NCI-H146 treated with DMSO at 0.1 percent for 48 hours (cell line): ENCODE results near the gene PYCR2.
"Not testable (repeated sequence)": the region's sequence is repeated elsewhere in the genome, so short reads cannot be mapped to it uniquely, and the experiment has no call there.

Experiments
- DNase-seq: peaks from one replicate; lab custom pipeline; 2025; ENCODE audit not compliant: unreplicated experiment; lab: John Stamatoyannopoulos, UW

The PYCR2 gene

DNA sequence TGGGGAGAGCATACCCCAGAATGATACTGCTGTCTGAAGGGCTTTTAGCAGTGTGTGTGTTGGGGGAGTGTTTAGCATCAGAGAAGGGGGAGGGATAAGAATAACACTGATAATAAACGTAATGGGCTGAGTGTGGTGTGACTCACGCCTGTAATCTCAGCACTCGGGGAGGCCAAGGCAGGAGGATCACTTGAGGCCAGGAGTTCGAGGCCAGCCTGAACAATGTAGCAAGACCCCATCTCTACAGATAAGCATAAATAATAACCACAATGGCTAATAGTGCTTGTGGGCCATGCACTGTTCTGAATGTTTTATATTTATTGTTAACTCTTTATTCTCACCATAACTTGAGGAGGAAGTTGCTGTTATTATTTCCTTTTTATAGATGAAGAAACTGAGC is 19.5 kb upstream of the PYCR2 start:
- no peak for DNase-seq

DNA sequence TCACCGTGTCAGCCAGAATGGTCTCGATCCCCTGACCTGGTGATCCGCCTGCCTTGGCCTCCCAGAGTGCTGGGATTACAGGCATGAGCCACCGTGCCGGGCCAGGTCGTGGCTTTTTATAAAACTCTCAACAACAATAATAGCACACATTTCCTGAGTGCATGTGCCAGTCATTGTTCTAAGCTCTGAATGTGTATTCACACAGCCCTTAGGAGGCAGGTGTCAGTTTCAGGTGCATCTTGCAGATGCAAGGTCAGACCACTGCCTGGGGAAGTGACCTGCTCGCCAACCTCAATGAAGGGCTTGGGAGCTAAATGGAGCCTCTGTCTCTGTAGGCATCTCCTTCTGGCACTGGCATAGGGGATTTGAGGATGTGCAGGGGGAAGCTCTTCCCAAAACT is 18.5 kb upstream of the PYCR2 start:
- DNase-seq = peak; percentile 31

DNA sequence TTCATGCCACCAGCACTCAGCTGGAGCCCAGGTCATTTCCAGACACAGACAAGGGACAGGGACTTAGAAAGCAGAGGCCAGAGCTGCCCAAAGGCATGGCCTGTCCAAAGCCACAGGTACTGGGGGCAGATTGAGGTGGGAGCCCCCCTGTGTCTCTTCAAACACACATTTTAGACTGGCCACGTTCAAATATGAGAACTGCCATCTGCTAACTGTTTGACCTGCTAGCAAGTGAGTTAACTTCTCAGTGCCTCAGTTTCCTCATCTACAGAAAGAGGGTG is 17.8 kb upstream of the PYCR2 start:
- DNase-seq = no peak

DNA sequence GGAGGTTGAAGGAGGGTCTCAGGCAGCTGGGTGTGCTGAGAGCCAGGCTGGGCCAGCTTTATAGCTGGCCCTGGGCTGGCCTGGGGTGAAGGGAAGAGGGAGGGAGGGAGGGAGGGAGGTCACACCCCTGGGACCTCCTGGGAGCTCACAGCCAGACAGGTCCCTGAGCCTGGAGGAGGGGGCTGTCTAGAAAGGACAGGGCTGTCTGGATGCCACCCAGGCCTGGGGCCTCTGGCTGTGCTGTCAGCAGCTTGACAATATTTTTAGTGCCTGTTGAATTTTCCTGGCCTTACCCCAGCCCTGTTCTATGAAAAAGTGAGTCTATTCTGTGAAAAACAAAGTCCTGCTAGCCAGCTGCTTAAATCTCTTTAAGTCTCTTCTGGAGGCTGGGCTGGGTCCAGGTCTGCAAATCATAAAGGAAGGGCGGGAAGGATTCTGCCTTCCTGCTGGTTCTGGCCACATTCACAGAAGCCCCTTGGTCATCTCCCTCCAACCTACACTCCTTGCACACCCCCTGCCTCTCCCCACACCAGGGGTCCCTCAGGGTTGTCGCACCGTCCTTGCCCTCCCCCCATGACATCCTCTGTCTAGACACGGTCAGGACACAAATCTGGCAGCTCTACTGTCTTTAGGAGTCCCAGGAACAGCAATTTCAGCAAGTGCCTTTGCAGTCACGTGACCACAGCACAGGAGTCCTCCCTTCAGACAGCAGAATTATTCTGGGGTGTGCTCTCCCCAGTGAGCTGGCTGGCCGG is 17.3 kb upstream of the PYCR2 start, which contains the start of gene LEFTY2:
Gene LEFTY2, minus strand, starts transcription at position 34 of the 755 bp plus-strand sequence. CDS start 80 bp downstream, outside the sequence.
- no peak for DNase-seq

DNA sequence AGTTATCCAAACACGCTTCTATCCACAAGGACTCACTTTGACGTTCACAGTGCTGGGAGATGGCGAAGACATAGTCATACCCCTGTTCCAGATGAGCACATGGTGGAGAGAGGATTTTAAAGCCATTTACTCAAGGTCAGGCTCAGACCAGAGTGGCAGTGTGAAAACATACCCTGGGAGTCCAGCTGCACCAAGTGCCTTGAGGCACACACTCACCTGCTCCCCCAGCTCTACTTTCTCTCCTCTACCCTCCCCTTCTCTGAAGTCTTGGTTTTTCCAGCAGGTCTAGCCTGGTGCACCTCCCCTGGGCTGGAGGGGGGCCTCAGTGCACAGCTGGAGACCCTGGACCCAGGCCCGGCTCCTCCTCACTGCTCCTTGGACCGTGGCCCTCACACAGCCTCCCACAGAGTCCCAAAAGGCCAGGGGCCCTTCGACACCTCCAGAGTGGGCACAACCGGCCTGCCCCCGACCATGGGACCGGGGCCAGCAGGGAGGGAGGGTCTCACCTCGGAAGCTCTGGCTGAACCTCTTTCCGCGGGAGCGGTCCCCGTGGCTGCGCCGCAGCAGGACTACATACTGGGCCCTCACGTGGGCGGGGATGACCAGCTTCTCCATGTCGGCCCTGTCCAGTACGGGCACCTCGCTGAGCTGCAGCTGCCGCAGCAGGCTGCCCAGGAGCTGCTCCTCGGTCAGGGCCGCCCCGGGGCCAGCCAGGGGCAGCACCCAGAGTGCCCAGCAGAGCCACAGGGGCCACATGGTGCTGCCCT is 16.5 kb upstream of the PYCR2 start:
- no peak for DNase-seq

DNA sequence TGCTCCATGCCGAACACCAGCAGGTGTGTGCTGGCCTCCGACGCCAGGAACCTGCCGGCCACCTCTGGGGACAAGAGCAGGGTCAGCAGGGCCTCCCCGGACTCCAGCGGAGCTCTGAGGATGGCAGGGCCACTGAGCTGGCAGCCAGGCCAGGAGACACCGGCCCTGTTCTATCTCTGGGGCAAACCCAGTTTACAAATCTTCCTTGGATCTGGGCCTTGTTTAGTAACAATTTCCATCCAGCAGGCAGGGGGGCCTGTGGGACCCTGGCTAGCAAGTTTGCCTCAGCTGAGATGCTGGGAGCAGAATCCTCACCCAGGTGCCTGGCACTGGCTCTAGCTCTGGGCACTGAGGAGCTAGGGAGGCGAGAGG is 15.9 kb upstream of the PYCR2 start:
- not testable (repeated sequence) for DNase-seq

DNA sequence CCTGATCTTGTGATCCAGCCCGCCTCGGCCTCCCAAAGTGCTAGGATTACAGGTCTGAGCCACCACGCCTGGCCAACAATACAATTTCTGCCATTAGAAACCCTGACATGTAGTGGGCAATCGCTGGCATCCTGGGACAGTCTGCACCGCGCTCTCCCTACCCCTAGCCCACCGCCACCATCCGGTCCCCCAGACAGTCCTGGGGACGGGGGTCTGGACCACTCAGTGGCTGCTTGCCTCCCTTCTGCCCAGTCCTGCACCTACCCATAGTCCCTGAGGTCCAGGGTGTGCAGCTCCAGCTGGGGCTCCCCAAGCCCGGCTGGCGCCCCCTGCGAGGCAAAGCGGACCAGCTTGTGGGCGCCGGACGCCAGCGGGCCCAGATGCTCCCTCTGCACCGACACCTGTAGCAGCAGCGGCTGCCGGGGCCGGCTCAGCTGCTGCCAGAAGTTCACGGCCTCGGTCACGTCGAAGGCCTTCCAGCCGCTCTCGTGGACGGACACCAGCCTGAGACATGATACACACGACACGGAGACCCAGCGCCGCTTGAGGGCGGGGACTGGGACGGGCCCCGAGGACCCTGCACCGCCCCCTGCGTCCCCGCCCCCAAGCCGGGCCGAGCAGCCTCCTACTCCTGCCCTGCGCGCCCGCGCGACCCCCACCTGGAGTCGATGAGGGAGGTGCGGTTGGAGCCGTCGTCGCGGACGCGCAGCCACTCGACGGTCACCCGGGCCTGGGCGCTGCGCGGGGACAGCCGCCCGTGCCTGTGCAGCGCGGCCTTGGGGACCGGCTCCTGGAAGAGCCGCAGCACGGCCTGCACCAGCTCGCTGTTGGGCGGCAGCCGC is 15.3 kb upstream of the PYCR2 start:
- not testable (repeated sequence) for DNase-seq

DNA sequence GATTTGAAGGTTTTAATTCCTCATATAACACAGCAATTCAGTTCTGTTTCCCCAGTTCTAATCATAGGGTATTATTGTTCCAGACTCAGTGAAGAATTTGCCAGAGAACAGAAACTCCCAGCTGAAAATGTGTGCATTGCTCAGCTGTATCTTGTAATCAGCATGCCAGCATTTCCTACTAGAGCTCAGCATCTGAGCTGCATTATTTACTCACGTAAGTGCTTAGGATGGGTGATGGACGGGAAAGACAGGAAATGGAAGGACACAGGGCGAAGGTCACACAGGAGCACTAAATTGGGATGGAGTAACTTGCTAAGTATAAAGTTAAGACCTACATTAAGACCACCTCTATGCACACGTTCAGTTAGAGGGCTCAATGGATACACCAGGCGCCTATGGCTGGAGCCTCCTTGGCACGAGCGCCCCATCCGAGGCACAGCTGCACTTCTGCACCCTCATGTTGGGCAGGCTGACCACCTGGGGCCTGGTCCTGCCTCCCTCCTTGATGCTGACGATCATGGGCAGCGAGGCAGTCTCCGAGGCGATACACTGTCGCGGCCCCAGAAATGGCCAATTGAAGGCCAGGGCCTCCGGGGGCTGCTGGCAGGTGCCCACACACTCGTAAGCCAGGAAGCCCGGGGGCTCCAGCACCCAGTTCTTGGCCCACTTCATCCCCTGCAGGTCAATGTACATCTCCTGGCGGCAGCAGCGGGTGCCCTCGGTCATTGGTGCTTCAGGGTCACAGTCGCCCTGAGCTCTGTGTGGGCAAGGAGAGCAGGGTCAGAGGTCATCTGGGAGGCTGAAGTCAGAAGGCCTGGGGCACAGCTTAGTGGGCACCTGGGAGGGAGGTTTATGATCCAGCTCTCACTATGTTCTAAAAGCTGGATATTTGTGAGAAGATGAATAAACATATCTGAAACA is 13.3 kb upstream of the PYCR2 start:
- no peak for DNase-seq

DNA sequence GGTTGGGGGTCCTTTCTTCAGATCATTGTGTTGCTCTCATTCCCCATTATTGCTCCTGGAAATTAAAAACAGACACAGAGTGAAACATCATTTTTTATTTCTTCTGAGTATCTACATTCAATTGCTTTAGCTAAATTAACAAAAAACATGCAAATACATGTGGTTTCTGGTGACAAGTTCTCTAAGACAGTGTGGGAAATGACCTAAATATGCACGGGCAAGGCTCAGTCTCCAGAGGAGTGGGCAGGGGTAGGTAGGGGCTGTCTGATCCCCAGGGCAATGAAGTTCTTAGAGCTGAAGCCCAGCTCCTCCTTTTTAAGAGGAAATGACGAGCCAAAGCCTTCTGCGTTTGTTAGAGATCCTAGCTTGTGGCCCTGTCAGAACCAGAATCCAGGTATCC is 12.5 kb upstream of the PYCR2 start:
- no peak for DNase-seq

DNA sequence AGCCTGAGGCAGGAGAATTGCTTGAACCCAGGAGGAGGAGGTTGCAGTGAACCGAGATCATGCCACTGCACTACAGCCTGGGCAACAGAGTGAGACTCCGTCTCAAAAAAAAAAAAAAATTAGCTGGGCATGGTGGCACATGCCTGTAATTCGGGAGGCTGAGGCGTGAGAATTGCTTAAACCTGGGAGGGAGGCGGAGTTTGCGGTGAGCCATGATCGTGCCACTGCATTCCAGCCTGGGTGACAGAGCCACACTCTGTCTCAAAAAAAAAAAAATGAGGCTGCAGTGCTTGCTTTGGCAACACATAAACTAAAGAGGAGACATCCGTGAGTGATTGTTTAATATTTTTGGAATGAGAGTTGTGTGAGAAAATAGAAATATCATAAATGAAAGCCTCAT is 12.0 kb upstream of the PYCR2 start:
- not testable (repeated sequence) for DNase-seq

DNA sequence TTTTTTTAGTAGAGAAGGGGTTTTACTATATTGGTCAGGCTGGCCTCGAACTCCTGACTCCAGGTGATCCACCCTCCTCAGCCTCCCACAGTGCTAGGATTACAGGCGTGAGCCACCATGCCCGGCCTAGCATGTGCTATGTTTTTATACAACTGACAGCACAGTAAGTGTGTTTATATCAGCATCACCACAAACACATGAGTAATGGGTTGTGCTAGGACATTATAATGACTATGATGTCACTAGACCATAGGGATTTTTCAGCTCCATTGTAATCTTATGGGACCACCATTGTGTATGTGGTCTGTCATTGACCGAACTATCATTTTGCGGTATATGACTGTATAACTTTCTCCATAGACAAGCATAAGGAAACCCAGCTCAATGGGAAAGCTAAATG is 10.7 kb upstream of the PYCR2 start:
- no peak for DNase-seq

DNA sequence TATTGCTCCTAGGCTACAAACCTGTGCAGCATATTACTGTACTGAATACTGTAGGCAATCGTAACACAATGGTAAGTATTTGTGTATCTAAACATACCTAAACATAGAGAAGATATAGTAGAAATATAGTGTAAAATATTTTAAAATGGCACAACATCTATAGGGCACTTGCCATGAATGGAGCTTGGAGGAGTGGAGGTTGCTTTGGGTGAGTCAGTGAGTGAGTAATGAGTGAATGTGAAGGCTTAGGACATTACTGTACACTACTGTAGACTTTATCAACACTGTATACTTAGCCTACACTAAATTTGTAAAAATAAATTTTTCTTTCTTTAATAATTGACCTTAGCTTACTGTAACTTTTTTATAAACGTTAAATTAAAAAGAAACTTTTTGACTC is 9.0 kb upstream of the PYCR2 start:
- DNase-seq = no peak

DNA sequence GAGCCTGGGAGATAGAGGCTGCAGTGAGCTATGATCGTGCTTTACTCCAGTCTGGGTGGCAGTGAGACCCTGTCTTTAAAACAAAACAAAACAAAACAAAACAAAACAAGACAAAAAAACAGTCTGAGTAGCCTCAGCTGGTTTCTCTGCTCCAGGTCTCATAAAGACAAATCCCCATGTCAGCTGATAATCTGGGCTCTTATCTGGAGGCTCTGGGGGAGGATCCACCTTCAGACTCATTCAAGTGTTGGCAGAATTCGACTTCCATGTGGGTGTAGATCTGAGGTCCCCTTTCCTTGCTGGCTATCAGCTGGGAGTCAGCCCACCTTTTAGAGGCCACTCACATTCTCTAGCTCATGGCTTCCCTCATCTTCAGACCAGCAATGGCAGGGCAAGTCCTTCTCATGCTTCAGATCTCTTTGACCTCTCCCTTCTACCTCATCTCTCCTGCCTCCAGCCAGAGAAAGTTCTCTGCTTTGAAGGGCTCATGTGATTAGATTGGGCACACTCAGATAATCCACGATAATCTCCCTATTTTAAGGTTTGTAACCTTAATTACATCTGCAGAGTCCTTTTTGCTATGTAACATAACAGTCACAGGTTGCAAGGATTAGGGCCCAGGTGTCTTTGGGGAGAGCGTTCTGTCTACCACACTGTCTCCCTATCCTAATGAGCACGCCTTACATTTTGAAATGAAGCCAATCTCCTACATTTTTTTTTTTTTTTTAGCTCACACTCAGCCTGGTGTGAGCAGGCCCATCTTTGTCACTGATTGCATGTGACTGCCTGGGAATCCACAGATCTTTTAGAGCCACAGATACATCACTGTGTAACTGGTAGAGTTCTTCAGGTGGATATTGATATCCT is 7.5 kb upstream of the PYCR2 start:
- no peak for DNase-seq

DNA sequence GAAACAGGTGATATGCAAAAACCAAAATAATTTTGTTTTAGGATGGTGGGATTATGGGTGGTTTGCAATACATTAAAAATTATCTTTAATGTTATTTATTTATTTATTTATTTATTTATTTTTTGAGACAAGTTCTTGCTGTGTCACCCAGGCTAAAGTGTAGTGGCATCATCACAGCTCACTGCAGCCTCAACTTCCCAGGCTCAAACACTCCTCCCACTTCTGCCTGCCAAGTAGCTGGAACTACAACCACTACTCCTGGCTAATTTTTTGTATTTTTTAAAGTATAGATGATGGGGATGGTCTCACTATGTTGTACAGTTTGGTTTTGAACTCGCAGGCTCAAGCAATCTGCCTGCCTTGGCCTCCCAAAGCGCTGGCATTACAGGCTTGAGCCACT is 6.5 kb upstream of the PYCR2 start:
- no peak for DNase-seq

DNA sequence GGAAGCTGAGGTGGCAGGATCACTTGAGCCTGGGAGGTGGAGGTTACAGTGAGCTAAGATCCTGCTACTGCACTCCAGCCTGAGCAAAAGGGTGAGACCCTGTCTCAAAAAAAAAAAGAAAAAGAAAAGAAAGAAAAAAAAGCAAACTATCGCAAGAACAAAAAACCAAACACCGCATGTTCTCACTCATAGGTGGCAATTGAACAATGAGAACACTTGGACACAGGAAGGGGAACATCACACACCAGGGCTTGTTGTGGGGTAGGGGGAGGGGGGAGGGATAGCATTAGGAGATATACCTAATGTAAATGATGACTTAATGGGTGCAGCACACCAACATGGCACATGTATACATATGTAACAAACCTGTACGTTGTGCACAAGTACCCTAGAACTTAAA is 5.4 kb upstream of the PYCR2 start:
- DNase-seq = not testable (repeated sequence)

DNA sequence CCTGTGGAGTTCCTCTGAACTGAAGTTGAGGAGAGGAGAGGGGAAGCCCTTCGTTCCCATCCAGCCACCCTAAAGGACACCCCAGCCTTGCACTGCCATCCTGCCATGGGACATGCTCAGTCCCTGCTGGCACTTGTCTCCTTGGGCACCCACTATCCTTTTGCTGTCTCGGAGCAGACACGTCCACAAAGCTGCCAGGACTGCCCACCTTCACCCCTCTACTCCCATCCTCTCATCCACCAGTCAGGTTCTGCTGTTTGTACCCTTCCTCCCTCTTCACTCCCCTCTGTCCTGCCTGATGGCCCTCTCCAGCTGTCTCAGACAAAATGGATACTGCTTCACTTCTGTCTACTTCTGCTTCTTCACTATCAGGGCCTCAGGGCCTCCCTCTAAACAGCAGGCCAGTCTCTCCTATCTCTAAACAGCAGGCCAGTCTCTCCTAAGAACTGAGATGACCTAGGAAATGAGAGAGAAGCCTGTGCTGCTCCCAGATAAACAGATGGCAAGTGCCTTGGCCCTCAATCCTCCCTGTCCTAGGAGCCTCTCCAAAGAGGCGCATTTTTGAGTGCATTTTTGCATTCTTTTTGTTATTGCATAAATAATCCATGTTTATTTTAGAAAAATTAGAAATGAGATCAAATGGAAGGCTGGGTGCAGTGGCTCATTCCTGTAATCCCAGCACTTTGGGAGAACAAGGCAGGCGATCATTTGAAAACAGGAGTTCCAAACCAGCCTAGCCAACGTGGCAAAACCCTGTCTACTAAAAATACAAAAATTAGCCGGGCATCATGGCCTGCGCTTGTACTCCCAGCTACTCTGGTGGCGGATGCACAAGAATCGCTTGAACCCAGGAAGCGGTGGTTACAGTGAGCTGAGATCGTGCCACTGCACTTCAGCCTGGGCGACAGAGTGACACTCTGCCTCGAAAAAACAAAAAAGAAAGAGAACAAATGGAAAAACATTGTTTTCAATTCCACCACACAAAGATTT is 4.4 kb upstream of the PYCR2 start:
- no peak for DNase-seq

DNA sequence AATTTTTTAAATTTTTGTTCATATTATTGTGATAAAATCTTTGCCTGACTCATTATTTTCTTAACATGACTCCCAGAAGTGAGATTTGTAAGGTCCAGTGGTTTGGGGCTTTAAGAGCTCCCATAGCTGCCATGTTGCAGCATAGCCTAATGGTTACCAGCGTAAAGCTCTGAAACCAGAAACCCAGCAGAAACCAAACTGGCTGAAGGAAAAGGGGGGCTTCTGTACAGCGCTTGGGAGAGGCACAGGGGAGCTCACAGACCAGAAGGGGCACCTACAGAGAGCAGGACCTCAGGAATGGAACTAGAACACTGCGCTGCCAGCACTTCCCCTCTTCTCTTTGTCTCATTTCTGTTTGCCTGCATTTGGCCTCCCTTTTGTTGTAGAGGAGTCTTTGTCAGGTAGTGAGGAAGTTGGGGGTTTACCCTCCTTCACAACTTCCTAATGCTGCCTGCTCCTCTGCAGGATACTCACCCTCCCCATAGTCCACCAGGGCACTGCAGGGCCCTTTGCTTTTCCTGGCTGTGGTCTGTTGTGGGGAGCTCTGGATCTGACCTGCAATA is 2.6 kb upstream of the PYCR2 start:
- no peak for DNase-seq

DNA sequence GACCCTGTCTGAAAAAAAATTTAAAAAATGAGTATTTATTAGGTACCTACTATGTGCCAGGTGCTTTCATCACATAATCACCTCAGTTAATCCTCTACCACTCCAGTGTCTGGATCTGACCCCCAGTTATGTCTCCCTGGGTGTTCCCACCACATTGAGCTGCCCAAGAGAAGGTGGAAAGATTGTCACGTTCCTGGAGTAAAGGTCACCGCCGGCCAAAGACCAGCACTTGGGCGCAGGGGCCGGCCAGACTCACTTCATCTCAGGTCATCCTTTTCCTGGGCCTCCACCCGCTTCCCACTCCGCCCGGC is 714 bp downstream of the PYCR2 start:
- no peak for DNase-seq
